SK-N-SH (cell line): ENCODE measurements around the gene ZNF746. TPM values are rescaled to one million over a fixed set of nuclear protein-coding genes. Genes with fewer than 3 reads are reported as not detected.

Experiments used
- CTCF ChIA-PET: fragments of 300-600, 350-600 bp; formaldehyde crosslinking; extraction: SDS; loops from one replicate; lab custom pipeline; 2021; lab: Yijun Ruan, JAX
- POLR2A ChIA-PET: fragments of 350-600 bp; sonication (Branson Sonifier 250); formaldehyde crosslinking; extraction: SDS; loops from one replicate; lab custom pipeline; 2020; ENCODE audit warnings: antibody characterized with exemption, inconsistent platforms; lab: Yijun Ruan, JAX
- DNase-seq: peaks from one replicate; pipeline ENCODE4 v3.0.0; 2012
- H2AFZ ChIP-seq: fragments of 200-600 bp; sonication (generic); 2 replicates; pipeline ENCODE4 v1.8.1; 2016; ENCODE audit warnings: antibody characterized with exemption, mild to moderate bottlenecking, low read depth
- H3F3A ChIP-seq: fragments of 200-600 bp; sonication (generic); replicated peaks from 2 replicates; pipeline ENCODE3; 2016; ENCODE audit warnings: antibody characterized with exemption, mild to moderate bottlenecking; ENCODE audit not compliant: insufficient read depth
- H3K27ac ChIP-seq, 2 experiments: fragments of 200-500 bp in 1 of 2; fragments of 200-600 bp in 1 of 2; sonication (Bioruptor generic) in 1 of 2; sonication (generic), shearing (Covaris generic) in 1 of 2; 2 replicates each; pipeline versions ENCODE4 v1.5.1 to v1.6.1; 2014 to 2016; ENCODE audit warnings: low read depth in 2 of 2, inconsistent platforms in 1 of 2, low read length in 1 of 2, mild to moderate bottlenecking in 1 of 2, mixed read lengths in 1 of 2
- H3K27me3 ChIP-seq: fragments of 200-600 bp; sonication (generic), shearing (Covaris generic); 2 replicates; pipeline ENCODE4 v1.6.1; 2016; ENCODE audit warnings: mixed run types; ENCODE audit not compliant: insufficient read depth
- H3K36me3 ChIP-seq, 2 experiments: fragments of 200-500 bp in 1 of 2; fragments of 200-600 bp in 1 of 2; sonication (Bioruptor generic) in 1 of 2; sonication (generic) in 1 of 2; replicated peaks in 1 of 2; 2 replicates each; pipeline versions ENCODE3 to v1.5.1; 2014 to 2016; ENCODE audit warnings: low read length in 1 of 2, mild to moderate bottlenecking in 1 of 2; ENCODE audit not compliant: insufficient read depth in 2 of 2, control insufficient read depth in 1 of 2
- H3K4me1 ChIP-seq, 2 experiments: fragments of 200-500 bp in 1 of 2; fragments of 200-600 bp in 1 of 2; sonication (Bioruptor generic) in 1 of 2; sonication (generic), shearing (Covaris generic) in 1 of 2; 2 replicates each; pipeline versions ENCODE4 v1.5.1 to v1.6.1; 2014 to 2016; ENCODE audit warnings: low read depth in 1 of 2, low read length in 1 of 2, mixed run types in 1 of 2; ENCODE audit not compliant: insufficient read depth in 2 of 2, control insufficient read depth in 1 of 2
- H3K4me2 ChIP-seq: fragments of 200-600 bp; sonication (generic), shearing (Covaris generic); 2 replicates; pipeline ENCODE4 v1.6.1; 2017; ENCODE audit warnings: mixed run types
- H3K4me3 ChIP-seq, 2 experiments: fragments of 200-500 bp in 1 of 2; fragments of 200-600 bp in 1 of 2; sonication (Bioruptor generic) in 1 of 2; sonication (generic), shearing (Covaris generic) in 1 of 2; 2 replicates each; pipeline versions ENCODE4 v1.5.1 to v1.8.1; 2014 to 2016; ENCODE audit warnings: low read depth in 2 of 2, inconsistent platforms in 1 of 2, low read length in 1 of 2, mild to moderate bottlenecking in 1 of 2, mixed read lengths in 1 of 2, moderate library complexity in 1 of 2
- H3K79me2 ChIP-seq: fragments of 200-600 bp; sonication (generic); 2 replicates; pipeline ENCODE4 v1.8.1; 2017; ENCODE audit warnings: mild to moderate bottlenecking; ENCODE audit not compliant: insufficient read depth
- H3K9ac ChIP-seq: fragments of 200-600 bp; sonication (generic); 2 replicates; pipeline ENCODE4 v1.6.1; 2017; ENCODE audit warnings: mixed run types
- H3K9me2 ChIP-seq: fragments of 200-600 bp; sonication (generic); 2 replicates; pipeline ENCODE4 v1.6.1; 2017; ENCODE audit warnings: mixed run types
- H3K9me3 ChIP-seq: fragments of 200-600 bp; sonication (generic); 2 replicates; pipeline ENCODE4 v1.6.1; 2017; ENCODE audit warnings: mixed run types, mild to moderate bottlenecking, moderate library complexity
- H4K20me1 ChIP-seq: fragments of 200-600 bp; sonication (generic); 2 replicates; pipeline ENCODE4 v1.6.1; 2017; ENCODE audit warnings: mild to moderate bottlenecking, mixed run types; ENCODE audit not compliant: insufficient read depth
- CHD2 ChIP-seq: fragments of 150-350 bp; IDR thresholded peaks from 2 replicates; pipeline ENCODE4 v1.6.1; 2018; ENCODE audit warnings: low read length; ENCODE audit not compliant: partially characterized antibody
- CTCF ChIP-seq: fragments of 200-600 bp; sonication (generic); IDR thresholded peaks from 2 replicates; pipeline ENCODE4 v1.6.1; 2017; ENCODE audit warnings: antibody characterized with exemption, mild to moderate bottlenecking, moderate library complexity
- ELF1 ChIP-seq: IDR thresholded peaks from 2 replicates; pipeline ENCODE4 v1.4.0; 2012
- FOXJ3 ChIP-seq: sonication (generic); formaldehyde crosslinking; IDR thresholded peaks from 2 replicates; pipeline ENCODE4 v1.5.1; 2020; ENCODE audit warnings: mild to moderate bottlenecking, missing genetic modification reagents
- GABPA ChIP-seq: IDR thresholded peaks from 2 replicates; pipeline ENCODE4 v1.4.0; 2012; ENCODE audit warnings: low read depth, mild to moderate bottlenecking
- GATA2 ChIP-seq: sonication (generic); formaldehyde crosslinking; IDR thresholded peaks from 2 replicates; pipeline ENCODE4 v1.5.0; 2020; ENCODE audit warnings: mild to moderate bottlenecking, missing genetic modification reagents
- JUND ChIP-seq: IDR thresholded peaks from 2 replicates; pipeline ENCODE4 v1.4.0; 2012
- MXI1 ChIP-seq: IDR thresholded peaks from 2 replicates; pipeline ENCODE4 v1.6.1; 2012; ENCODE audit warnings: mild to moderate bottlenecking, low read depth, low read length, improper control_type of control experiment
- NFIC ChIP-seq: IDR thresholded peaks from 2 replicates; pipeline ENCODE4 v1.4.0; 2012; ENCODE audit warnings: borderline replicate concordance
- NRF1 ChIP-seq: IDR thresholded peaks from 2 replicates; pipeline ENCODE4 v1.6.1; 2012; ENCODE audit warnings: low read depth, mild to moderate bottlenecking, low read length
- POLR2AphosphoS5 ChIP-seq: IDR thresholded peaks from 2 replicates; pipeline ENCODE4 v1.6.1; 2012; ENCODE audit warnings: low read depth, low read length
- RCOR1 ChIP-seq: fragments of 150-350 bp; IDR thresholded peaks from 2 replicates; pipeline ENCODE4 v1.6.1; 2017; ENCODE audit warnings: antibody characterized with exemption, low read length
- RFX5 ChIP-seq: IDR thresholded peaks from 2 replicates; pipeline ENCODE4 v1.6.1; 2012; ENCODE audit warnings: mild to moderate bottlenecking, improper control_type of control experiment, low read length
- SIN3A ChIP-seq: IDR thresholded peaks from 2 replicates; pipeline ENCODE4 v1.6.1; 2012; ENCODE audit warnings: low read depth, mild to moderate bottlenecking, low read length, moderate library complexity, borderline replicate concordance
- TAF1 ChIP-seq: IDR thresholded peaks from 2 replicates; pipeline ENCODE4 v1.6.1; 2012; ENCODE audit warnings: low read depth, mild to moderate bottlenecking, low read length, moderate library complexity, borderline replicate concordance
- TCF12 ChIP-seq: IDR thresholded peaks from 2 replicates; pipeline ENCODE4 v1.4.0; 2012
- USF1 ChIP-seq: IDR thresholded peaks from 2 replicates; pipeline ENCODE4 v1.4.0; 2012; ENCODE audit warnings: low read depth, borderline replicate concordance
- YY1 ChIP-seq: IDR thresholded peaks from 2 replicates; pipeline ENCODE4 v1.4.0; 2012; ENCODE audit warnings: low read depth, mild to moderate bottlenecking
- WGBS: methylation state at CpG from one replicate; pipeline ENCODE4 v1.1.6; 2017; ENCODE audit warnings: low lambda C conversion rate; 5-methylcytosine and 5-hydroxymethylcytosine counted together
- polyA plus RNA-seq, 3 experiments: library from polyadenylated mRNA; depleted of rRNA; stranded (reverse); fragments of >200 nt; gene quantifications; 2 replicates each; pipeline ENCODE4 v1.2.3, GENCODE V29; 2012
- TF ChIP-seq, protein P1 (sequence below): fragments of 150-350 bp; IDR thresholded peaks from 2 replicates; pipeline ENCODE4 v1.6.1; 2017; ENCODE audit warnings: antibody characterized with exemption, low read length, low read depth, borderline replicate concordance
- TF ChIP-seq, protein P2 (sequence below): fragments of 150-350 bp; IDR thresholded peaks from 2 replicates; pipeline ENCODE4 v1.6.1; 2016; ENCODE audit warnings: mild to moderate bottlenecking, low read depth, low read length

Gene ZNF746
- polyA plus RNA-seq, 1 of the 3 experiments (the other 2 are of a cell fraction) = 11.1 TPM

GRCh38 chr7:149527414-149527813 is 29.8 kb upstream of the ZNF746 start:
- no peak overlapping the region for H2AFZ ChIP-seq
- H3K79me2 ChIP-seq = no peaks in the 10 kb centered on the region
- ChIA-PET POLR2A (no interaction called here), CTCF (no interaction called here)
- no peaks in the 10 kb centered on the region for H3K4me1 ChIP-seq
- no peak overlapping the region for H3K4me2 ChIP-seq
- no peaks in the 10 kb centered on the region for H3K27me3 ChIP-seq
- no peak for DNase-seq
- WGBS = 6% methylated on average over 1 of the region's 1 CpG
- no peaks in the 10 kb centered on the region for H3F3A ChIP-seq
- H4K20me1 ChIP-seq = no peaks in the 10 kb centered on the region
- TF ChIP-seq YY1 = no peak
- TF ChIP-seq USF1 = no peak
- TF ChIP-seq, protein P1, sequence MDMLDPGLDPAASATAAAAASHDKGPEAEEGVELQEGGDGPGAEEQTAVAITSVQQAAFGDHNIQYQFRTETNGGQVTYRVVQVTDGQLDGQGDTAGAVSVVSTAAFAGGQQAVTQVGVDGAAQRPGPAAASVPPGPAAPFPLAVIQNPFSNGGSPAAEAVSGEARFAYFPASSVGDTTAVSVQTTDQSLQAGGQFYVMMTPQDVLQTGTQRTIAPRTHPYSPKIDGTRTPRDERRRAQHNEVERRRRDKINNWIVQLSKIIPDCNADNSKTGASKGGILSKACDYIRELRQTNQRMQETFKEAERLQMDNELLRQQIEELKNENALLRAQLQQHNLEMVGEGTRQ = no peak
- no peak for TF ChIP-seq CHD2
- TF ChIP-seq RCOR1 = no peak
- TF ChIP-seq GATA2 (CRISPR knock-in tag) = no peak
- TF ChIP-seq FOXJ3 (CRISPR knock-in tag) = no peak
- TF ChIP-seq, protein P2, sequence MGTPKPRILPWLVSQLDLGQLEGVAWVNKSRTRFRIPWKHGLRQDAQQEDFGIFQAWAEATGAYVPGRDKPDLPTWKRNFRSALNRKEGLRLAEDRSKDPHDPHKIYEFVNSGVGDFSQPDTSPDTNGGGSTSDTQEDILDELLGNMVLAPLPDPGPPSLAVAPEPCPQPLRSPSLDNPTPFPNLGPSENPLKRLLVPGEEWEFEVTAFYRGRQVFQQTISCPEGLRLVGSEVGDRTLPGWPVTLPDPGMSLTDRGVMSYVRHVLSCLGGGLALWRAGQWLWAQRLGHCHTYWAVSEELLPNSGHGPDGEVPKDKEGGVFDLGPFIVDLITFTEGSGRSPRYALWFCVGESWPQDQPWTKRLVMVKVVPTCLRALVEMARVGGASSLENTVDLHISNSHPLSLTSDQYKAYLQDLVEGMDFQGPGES = no peak
- no peak for TF ChIP-seq NFIC
- no peak for TF ChIP-seq NRF1
- TF ChIP-seq RFX5 = no peak
- TF ChIP-seq TAF1 = no peak
- TF ChIP-seq POLR2AphosphoS5 = no peak
- TF ChIP-seq MXI1 = no peak
- H3K9me2 ChIP-seq = no peaks in the 10 kb centered on the region
- H3K36me3 ChIP-seq = no peaks in the 10 kb centered on the region
- no peak overlapping the region for H3K27ac ChIP-seq
- H3K9ac ChIP-seq = no peak overlapping the region
- peaks cover 12% of the 10 kb centered on the region; the same call in 1 of the 2 replicates for H3K9me3 ChIP-seq
- no peak overlapping the region; a peak in 1 of 4 replicates for H3K4me3 ChIP-seq

GRCh38 chr7:149525280-149525679 is 27.7 kb upstream of the ZNF746 start:
- Histone ChIP-seq H3K27me3 (no peaks in the 10 kb centered on the region), H3K9ac (no peak overlapping the region), H3F3A (no peaks in the 10 kb centered on the region), H3K27ac (no peak overlapping the region), H3K79me2 (no peaks in the 10 kb centered on the region), H3K4me3 (no peak overlapping the region), H2AFZ (no peak overlapping the region), H3K9me3 (peaks cover 5% of the 10 kb centered on the region; the same call in 1 of the 2 replicates), H4K20me1 (no peaks in the 10 kb centered on the region), H3K9me2 (no peaks in the 10 kb centered on the region)
- ChIA-PET POLR2A (no interaction called here), CTCF (no interaction called here)
- WGBS = 31% methylated on average over 3 of the region's 3 CpGs
- TF ChIP-seq TAF1 = no peak
- no peak for TF ChIP-seq JUND
- no peak for TF ChIP-seq FOXJ3 (CRISPR knock-in tag)
- no peak for TF ChIP-seq GABPA
- TF ChIP-seq YY1 = no peak
- TF ChIP-seq CTCF = no peak
- TF ChIP-seq TCF12 = no peak
- no peak for TF ChIP-seq ELF1
- no peak for TF ChIP-seq GATA2 (CRISPR knock-in tag)
- no peak for TF ChIP-seq USF1
- TF ChIP-seq SIN3A = no peak
- TF ChIP-seq, all 33 proteins: peak for 0
- no peaks in the 10 kb centered on the region for H3K36me3 ChIP-seq
- DNase-seq = no peak
- H3K4me1 ChIP-seq = no peaks in the 10 kb centered on the region
- no peak overlapping the region for H3K4me2 ChIP-seq
